ENCODE results near the gene DUSP23.

- TF ChIP-seq EZH2 (IDR thresholded peaks at IDR 0.05; ENCODE audit: insufficient read depth, poor library complexity, severe bottlenecking) (no peak), EZH2phosphoT487 (IDR thresholded peaks at IDR 0.05; ENCODE audit: insufficient read depth, low read depth) (no peak)
Measured at GRCh38 chr1:159803956-159804689, 23.4 kb downstream of the DUSP23 start.

Measured in GM23248 (cell line).